Activated effector memory CD4-positive, alpha-beta T cell treated with anti-CD3 and anti-CD28 coated beads, Interleukin-2, amount 50 U/mL, for 16 hours (primary cell): Measurements from ENCODE around the gene SLC25A25.
A peak's percentile ranks its signal among the peaks of the same experiment; 100 is the strongest.
"Not testable (repeated sequence)": the region's sequence is repeated elsewhere in the genome, so short reads cannot be mapped to it uniquely, and the experiment has no call there.

Experiments
- DNase-seq: peaks from one replicate; pipeline ENCODE4 v3.0.0-alpha.2; 2020

SLC25A25 gene

GRCh38 chr9:128053560-128053959 lies 14.5 kb upstream of the SLC25A25 start:
- DNase-seq, result no peak

GRCh38 chr9:128054087-128054486 lies 13.9 kb upstream of the SLC25A25 start:
- DNase-seq, result no peak

- no peak for DNase-seq
Measured at GRCh38 chr9:128055344-128056040, 12.5 kb upstream of the SLC25A25 start.

DNA sequence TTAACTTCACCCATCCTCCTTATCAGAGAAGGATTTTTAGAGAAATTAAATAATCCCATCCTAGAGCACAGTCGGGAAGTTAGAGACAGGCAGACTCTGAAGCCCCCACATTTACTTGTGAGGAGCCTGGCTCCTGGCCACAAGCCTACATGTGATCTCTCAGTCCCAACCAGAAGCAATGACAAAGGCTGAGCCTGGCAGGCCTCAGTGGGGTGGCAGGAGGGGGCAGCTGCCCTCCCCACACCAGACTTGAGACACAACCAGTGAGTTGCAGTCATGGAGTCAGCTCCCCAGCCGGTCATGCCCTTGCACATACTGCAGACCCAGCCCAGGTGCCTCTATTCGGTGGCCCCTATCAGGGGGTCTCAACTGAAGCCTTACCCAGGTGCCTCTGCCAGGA lies 11.9 kb upstream of the SLC25A25 start:
- DNase-seq, result no peak

- DNase-seq, result no peak
Measured at GRCh38 chr9:128056887-128057723, 10.9 kb upstream of the SLC25A25 start.

- DNase-seq, result no peak
Measured at GRCh38 chr9:128057724-128058409, 10.2 kb upstream of the SLC25A25 start.

- no peak for DNase-seq
Measured at GRCh38 chr9:128059365-128059983, 8.6 kb upstream of the SLC25A25 start.

- peak; percentile 69 for DNase-seq
Measured at GRCh38 chr9:128061275-128061960, 6.6 kb upstream of the SLC25A25 start.

DNA sequence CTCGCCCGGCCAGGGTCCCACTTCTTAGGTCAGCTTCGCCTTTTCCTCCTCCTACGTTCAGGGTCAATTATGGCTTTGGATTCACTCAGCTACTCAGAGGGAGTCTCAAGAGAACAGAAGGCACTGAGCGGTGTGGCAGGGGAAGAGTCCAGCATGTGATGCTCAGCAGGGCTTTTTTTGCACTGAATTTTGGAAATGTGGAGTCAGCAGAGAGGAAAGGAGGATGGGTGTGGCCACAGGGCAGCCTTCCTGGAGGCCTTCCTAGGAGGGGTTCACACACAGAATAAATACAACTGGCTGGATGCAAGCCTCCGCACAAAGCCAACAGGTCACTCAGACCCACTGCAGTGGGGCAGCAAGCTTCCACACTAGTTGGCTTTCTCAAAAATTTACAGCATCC lies 5.8 kb upstream of the SLC25A25 start:
- DNase-seq, result no peak

- DNase-seq, result no peak
Measured at GRCh38 chr9:128062846-128063831, 4.9 kb upstream of the SLC25A25 start.

DNA sequence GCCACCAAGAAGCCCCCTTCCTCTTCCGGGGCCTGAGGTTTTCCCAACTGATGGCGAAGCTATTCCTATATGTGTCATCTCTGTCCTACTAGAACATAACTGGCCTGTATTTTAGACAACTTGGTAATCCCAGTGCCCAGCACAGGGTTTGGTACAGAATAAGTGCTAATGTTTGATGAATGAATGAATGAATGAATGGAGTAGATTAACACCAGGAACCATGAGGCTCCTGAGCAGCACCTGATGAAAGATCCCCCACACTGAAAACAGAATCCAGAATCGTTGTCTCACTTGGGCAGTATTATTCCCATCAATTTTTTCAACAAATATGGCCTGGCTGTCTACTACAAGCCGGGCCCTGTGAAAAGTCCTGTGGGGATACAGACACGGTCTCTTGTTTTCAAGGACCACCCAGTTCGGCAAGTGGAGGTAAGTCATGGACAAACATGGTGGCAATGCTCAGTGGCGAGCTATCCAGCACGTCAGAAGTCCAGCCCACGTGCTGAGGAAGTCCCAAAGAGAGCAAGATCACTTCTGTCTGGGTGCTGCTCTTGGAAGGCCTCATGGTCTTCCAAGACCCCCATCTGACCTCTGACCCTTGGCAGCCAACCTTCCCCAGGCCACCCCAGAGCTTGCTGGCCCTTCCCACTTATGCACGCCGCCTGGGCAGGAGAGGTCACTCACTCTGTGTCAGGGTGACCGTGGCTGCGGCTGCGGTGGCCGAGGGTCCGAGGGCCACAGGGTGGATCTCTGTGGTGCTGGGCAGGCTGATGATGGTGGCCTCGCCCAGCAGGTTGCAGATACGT lies 1.9 kb upstream of the SLC25A25 start:
- DNase-seq, result no peak

DNA sequence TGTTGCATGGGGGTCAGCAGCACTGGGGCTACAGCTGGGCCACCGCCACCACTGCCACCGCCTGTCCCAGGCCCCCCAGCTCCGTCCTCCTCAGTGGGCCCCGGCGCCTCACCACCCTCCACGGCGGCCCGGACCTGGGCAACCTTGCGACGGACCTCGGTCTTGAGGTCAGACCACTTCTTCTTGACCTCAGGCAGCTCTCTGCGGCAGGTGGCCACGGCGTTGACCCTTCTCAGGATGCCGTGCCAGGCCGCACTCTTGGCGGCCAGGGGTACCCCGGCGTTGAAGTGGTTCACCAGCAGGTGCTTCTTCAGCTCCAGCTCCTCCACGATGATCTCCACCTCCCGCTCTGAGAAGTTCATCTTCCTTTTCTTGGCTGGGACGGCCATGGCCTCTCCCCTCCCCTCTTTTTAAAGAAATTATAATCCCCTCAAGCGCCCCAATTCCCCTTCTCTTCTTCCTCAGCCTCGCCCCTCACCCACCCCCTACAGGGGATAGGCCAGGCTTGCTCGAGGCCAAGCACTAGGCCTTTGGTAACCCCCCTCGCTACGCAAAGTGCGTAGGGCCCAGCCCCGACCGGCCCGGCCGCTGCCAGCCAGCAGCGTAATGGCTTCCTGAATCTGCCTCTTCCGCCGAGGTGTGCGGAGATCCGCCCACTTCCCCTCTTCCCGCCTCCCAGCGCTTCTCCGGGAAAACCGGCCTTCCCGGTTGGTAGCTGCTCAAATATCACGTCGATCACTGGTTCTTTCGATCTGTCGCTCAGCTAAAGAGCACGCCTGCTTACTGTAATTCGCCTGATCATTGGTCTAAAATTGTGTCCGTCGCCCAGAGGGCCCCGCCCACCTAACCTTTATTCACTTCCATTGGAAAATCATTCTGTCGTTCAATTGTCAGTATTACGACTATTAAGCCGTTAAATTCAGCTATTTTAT lies 1.1 kb upstream of the SLC25A25 start, which contains the start of gene NAIF1:
Gene NAIF1 (minus strand): TSS at position 608 of the 932 bp plus-strand sequence. CDS start 219 bp downstream, at position 389.
- peak; percentile 98 for DNase-seq

- DNase-seq, result peak; percentile 81
Measured at GRCh38 chr9:128068386-128069205, 564 bp downstream of the SLC25A25 start.

DNA sequence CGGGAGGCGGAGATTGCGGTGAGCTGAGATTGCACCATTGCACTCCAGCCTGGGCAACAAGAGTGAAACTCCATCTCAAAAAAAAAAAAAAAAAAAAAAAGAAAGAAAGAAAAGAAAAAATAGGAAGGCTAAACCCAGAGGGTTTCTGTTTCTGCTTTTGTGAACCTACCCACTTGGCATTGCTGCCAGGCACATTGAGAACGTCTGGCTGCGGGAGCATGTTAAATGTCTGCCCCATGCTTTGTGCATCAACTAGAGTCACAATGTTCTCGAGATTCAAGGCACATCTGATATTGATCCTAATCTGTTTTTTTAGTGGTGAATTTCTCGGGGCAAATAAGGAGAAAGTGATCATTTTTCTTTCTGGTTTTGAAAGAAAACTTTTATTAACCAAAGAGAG lies 2.8 kb downstream of the SLC25A25 start:
- no peak for DNase-seq

DNA sequence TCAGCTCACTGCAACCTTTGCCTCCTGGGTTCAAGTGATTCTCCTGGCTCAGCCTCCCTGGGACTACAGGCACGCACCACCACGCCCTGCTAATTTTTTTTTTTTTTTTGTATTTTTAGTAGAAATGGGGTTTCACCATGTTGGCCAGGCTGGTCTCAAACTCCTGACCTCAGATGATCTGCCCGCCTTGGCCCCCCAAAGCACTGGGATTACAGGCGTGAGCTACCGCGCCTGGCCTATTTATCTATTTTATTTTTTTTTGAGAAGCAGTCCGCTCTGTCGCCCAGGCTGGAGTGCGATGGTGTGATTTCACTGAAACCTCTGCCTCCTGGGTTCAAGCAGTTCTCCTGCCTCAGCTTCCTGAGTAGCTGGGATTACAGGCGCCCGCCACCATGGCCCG lies 3.4 kb downstream of the SLC25A25 start:
- DNase-seq, result not testable (repeated sequence)

- peak; percentile 85 for DNase-seq
Measured at GRCh38 chr9:128072144-128073021, 4.4 kb downstream of the SLC25A25 start.

DNA sequence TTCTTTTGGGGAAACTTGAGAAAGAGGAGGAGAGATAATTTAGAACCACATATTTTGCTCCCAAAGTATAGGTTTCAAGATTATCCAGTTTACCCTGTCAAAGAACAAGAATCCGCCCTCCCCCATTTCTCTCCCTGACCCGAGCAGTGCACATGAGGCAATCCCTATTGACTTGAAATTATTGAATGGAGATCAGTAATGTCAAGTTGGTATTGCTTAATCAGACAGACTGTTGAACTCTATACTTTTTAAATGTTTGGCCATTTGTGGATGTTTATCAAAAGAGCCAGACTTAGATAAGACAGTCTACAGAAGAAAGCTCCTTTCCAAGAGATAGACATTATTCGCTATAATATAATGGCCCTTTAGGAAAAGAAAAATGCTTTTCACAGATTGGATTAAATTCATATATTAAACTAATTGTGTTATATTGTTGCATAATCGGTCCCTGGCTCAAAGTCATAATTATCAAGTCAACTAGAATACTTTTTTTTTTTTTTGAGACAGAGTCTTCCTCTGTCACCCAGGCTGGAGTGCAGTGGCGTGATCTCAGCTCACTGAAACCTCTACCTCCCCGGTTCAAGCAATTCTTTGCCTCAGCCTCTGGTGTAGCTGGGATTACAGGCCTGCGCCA lies 5.3 kb downstream of the SLC25A25 start:
- no peak for DNase-seq
